Heart right ventricle (tissue), 16 donors: ENCODE data around the gene C17orf50. TPM values are rescaled to one million over a fixed set of nuclear protein-coding genes. Genes with fewer than 3 reads are reported as not detected.

Experiments used
- ATAC-seq, 8 donors: fragments of 200-7000 bp; cut with Tn5 transposase; one replicate each; pipeline ENCODE4 v1.9.1; 2020; ENCODE audit warnings: mild to moderate bottlenecking in 8 of 8, moderate library complexity in 8 of 8, moderate number of reproducible peaks in 1 of 8
- DNase-seq, 2 donors: peaks; one replicate each; pipeline ENCODE4 v3.0.0-alpha.2; 2020
- H3K27ac ChIP-seq, 10 donors: fragments of 200-600 bp; sonication (generic) in 2 of 10; one replicate each; pipeline versions ENCODE4 v1.5.0 to v1.8.0; 2020 to 2022; ENCODE audit warnings: mild to moderate bottlenecking in 3 of 10
- H3K27me3 ChIP-seq, 7 donors: fragments of 200-600 bp; one replicate each; pipeline ENCODE4 v1.8.0; 2021 to 2022; ENCODE audit warnings: mild to moderate bottlenecking in 2 of 7
- H3K36me3 ChIP-seq, 9 donors: fragments of 200-600 bp; sonication (generic) in 1 of 9; one replicate each; pipeline versions ENCODE4 v1.5.0 to v1.8.0; 2020 to 2022; ENCODE audit warnings: mild to moderate bottlenecking in 2 of 9
- H3K4me1 ChIP-seq, 9 donors: fragments of 200-600 bp; sonication (generic) in 1 of 9; one replicate each; pipeline versions ENCODE4 v1.5.0 to v1.8.0; 2020 to 2022; ENCODE audit warnings: mild to moderate bottlenecking in 4 of 9
- H3K4me3 ChIP-seq, 10 donors: fragments of 200-600 bp; sonication (generic) in 2 of 10; one replicate each; pipeline versions ENCODE4 v1.5.0 to v1.8.0; 2020 to 2022; ENCODE audit warnings: mild to moderate bottlenecking in 7 of 10, moderate library complexity in 2 of 10
- H3K9me3 ChIP-seq, 11 donors: fragments of 200-600 bp in 10 of 11; sonication (generic) in 2 of 11; one replicate each; pipeline versions ENCODE4 v1.5.0 to v1.8.0; 2013 to 2022; ENCODE audit warnings: mild to moderate bottlenecking in 2 of 11, control low read depth in 1 of 11, moderate library complexity in 1 of 11
- CTCF ChIP-seq, 9 donors: fragments of 200-600 bp; sonication (generic) in 2 of 9; IDR thresholded peaks; one replicate each; pipeline versions ENCODE4 v1.5.0 to v1.8.0; 2021 to 2022; ENCODE audit warnings: antibody characterized with exemption in 9 of 9, mild to moderate bottlenecking in 5 of 9, moderate library complexity in 1 of 9
- WGBS, 2 donors: extraction: QIAGEN DNeasy Blood & Tissue Kit; methylation state at CpG; one replicate each; pipeline ENCODE4 v1.1.7; 2013; ENCODE audit warnings: inconsistent platforms in 1 of 2; 5-methylcytosine and 5-hydroxymethylcytosine counted together
- intact Hi-C, 10 donors: fragments of 100-400 bp; cut with DNase I; formaldehyde crosslinking; loops; one replicate each; pipeline versions ENCODE4 v1.11.1 to v1.14.2; 2022
- polyA plus RNA-seq, 2 donors: library from polyadenylated mRNA; stranded (reverse); fragments of 200-250 nt; gene quantifications; one replicate each; pipeline ENCODE4 v1.2.3, GENCODE V29; 2013
- total RNA-seq, 10 donors: library from RNA; stranded (reverse); fragmentation: NEBNext Ultra II Directional in 3 of 10; extraction: Animal tissue kit (Norgen Biotek cat#: 25700) in 3 of 10; gene quantifications; one replicate each; pipeline versions ENCODE4 v1.2.1 to v1.2.4, GENCODE V29; 2021 to 2023
- donor health status: Arrhythmogenic right ventricular cardiomyopathy.
- donor health status: ischemic (EF 13 %, LVEDD 7.1; RV severe dilation, severe dysfunction).
- donor health status: healthy with polysubstance abuse.
- donor health status: DM: no; HTN: yes; CAD: no.
- donor health status: DM: no; HTN: no; CAD: no.
- donor health status: ischemic (EF 25% LVEDD 6.9; RV normal size, moderate dysfunction).
- donor health status: ischemic (EF 25% LVEDD 5.7; RV mildly dilated, moderate dysfunction).
- donor health status: healthy.
- donor health status: DM: yes; HTN: yes; CAD: no.
- donor health status: Ischemic cardiomyopathy.
- donor health status: ischemic (EF 35%, LVEDD 5.7; RV mildly dilated, moderate dysfunction).
- donor health status: nonischemic (EF 11% LVEDD 7.7; RV severe dilation, severe dysfunction).
- donor health status: DM: yes; HTN: yes; CAD: no.
- donor health status: PGD.
- donor health status: ischemic (EF 29% LVEDD 5.4; RV normal size, mild dysfunction).
- donor health status: nonischemic (EF 23%, LVEDD 6.1; RV moderate dilation, normal function).

The C17orf50 gene
- total and polyA plus RNA-seq, 12 donors, result not detected

- Histone ChIP-seq H3K36me3 (peaks cover 0 to 61% (median 32%) of the 10 kb centered on the region in 9 donors), H3K27me3 (peaks cover 0 to 12% (median 0%) of the 10 kb centered on the region in 7 donors), H3K9me3 (no peaks in the 10 kb centered on the region), H3K4me3 (no peak overlapping the region), H3K4me1 (peaks cover 13 to 38% (median 24%) of the 10 kb centered on the region in 9 donors), H3K27ac (peak overlapping the region in 2 of 10 donors; percentile 9 to 14)
- WGBS, 2 donors, result 49 to 64% methylated on average over 5 of the region's 5 CpGs
- DNase-seq, result no peak
- intact Hi-C loops, result no loop called here
- peak in 1 of 8 donors; percentile 21 for ATAC-seq
- no peak for TF ChIP-seq CTCF (IDR thresholded peaks at IDR 0.05)
Measured at GRCh38 chr17:35726953-35727460, 33.7 kb upstream of the C17orf50 start.

GRCh38 chr17:35727635-35728034, 33.1 kb upstream of the C17orf50 start:
- no peak for TF ChIP-seq CTCF (IDR thresholded peaks at IDR 0.05)
- Histone ChIP-seq H3K4me1 (peaks cover 13 to 43% (median 24%) of the 10 kb centered on the region in 9 donors), H3K36me3 (peaks cover 0 to 55% (median 26%) of the 10 kb centered on the region in 9 donors), H3K27ac (no peak overlapping the region), H3K9me3 (no peaks in the 10 kb centered on the region), H3K27me3 (peaks cover 0 to 15% (median 0%) of the 10 kb centered on the region in 7 donors), H3K4me3 (no peak overlapping the region)
- 90 to 93% methylated on average over 5 of the region's 5 CpGs for WGBS, 2 donors
- ATAC-seq, result no peak
- intact Hi-C loops, result no loop called here
- no peak for DNase-seq

GRCh38 chr17:35728551-35728950, 32.1 kb upstream of the C17orf50 start:
- Histone ChIP-seq H3K9me3 (no peaks in the 10 kb centered on the region), H3K4me3 (no peak overlapping the region), H3K27ac (no peak overlapping the region), H3K4me1 (peaks cover 13 to 45% (median 24%) of the 10 kb centered on the region in 9 donors), H3K36me3 (peaks cover 0 to 45% (median 21%) of the 10 kb centered on the region in 9 donors), H3K27me3 (peaks cover 0 to 15% (median 0%) of the 10 kb centered on the region in 7 donors)
- ATAC-seq, result no peak
- TF ChIP-seq CTCF (IDR thresholded peaks at IDR 0.05), result no peak
- DNase-seq, result no peak
- intact Hi-C loops, result no loop called here
- WGBS, 2 donors, result 93 to 95% methylated on average over 3 of the region's 3 CpGs

- Histone ChIP-seq H3K27me3 (peaks cover 0 to 15% (median 0%) of the 10 kb centered on the region in 7 donors), H3K4me3 (no peak overlapping the region)
- intact Hi-C loops, result no loop called here
Measured at GRCh38 chr17:35729405-35729833, 31.3 kb upstream of the C17orf50 start.

More at GRCh38 chr17:35729405-35729833, 31.3 kb upstream of the C17orf50 start:
- Histone ChIP-seq H3K36me3 (peaks cover 0 to 37% (median 12%) of the 10 kb centered on the region in 9 donors), H3K27ac (no peak overlapping the region), H3K9me3 (no peaks in the 10 kb centered on the region), H3K4me1 (peaks cover 13 to 45% (median 24%) of the 10 kb centered on the region in 9 donors)
- no peak for DNase-seq
- ATAC-seq, result no peak
- no peak for TF ChIP-seq CTCF (IDR thresholded peaks at IDR 0.05)
- WGBS, 2 donors, result 89 to 92% methylated on average over 4 of the region's 4 CpGs
